ENCODE results near the gene MRPL50.

DNA sequence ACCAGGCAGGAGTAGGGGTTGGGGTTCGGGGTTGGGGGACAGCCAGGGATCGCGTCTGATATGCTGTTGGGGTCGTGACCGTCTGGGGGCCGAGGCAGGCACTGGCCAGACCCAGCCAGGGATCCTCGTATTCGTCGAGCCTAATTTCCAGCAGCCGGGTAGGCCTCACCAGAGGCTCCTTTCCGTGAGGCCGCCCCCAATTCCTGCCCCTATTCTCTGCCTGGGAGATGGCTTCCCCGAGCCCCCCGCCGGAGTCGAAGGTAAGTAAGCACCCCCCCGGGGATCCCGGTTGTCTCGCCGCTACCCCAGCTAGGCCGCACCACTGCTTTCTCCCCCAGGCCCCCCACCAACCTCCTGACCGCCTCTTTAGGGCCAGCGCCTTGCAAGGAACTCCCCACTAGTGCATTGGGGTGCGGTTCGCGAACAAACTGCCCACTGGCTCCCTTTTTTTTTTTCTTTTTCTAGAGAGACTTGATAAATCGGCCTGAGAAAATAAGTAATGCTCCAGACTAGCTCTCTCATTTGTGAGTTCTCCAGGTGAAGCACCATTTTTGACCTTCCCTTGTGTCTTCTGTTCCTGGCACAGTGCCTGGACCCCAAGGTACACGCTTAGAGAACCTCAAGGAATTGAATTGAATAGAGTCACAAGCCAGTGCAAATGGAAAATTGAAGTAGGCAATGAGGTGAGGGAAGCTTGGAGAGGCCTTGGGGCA, 668 bp upstream of the MRPL50 start:
- TF ChIP-seq POLR2A (IDR thresholded peaks at IDR 0.05; ENCODE audit: low read depth, low read length) (no peak), TAF1 (IDR thresholded peaks at IDR 0.05; ENCODE audit: low read depth, low read length) (no peak), POLR2AphosphoS5 (IDR thresholded peaks at IDR 0.05; ENCODE audit: low read depth, low read length) (no peak)

Measured in GM12891 (cell line).